ENCODE results near the gene LEO1.

Gene LEO1

GRCh38 chr15:51971375-51972133 lies at the start of gene LEO1:
Gene LEO1, minus strand, starts transcription at chr15:51971778. Its CDS starts 33 bp downstream, at chr15:51971745.
- peak; percentile 88 for DNase-seq

GRCh38 chr15:52021128-52021671 lies 49.6 kb upstream of the LEO1 start:
- DNase-seq, result peak; percentile 70

GRCh38 chr15:52020221-52021085 lies 48.9 kb upstream of the LEO1 start:
- DNase-seq, result no peak

- DNase-seq, result peak; percentile 83
These were observed 48.0 kb upstream of the LEO1 start for GRCh38 chr15:52019394-52020220.

- DNase-seq, result peak; percentile 90
These were observed 47.3 kb upstream of the LEO1 start, which contains the start of gene MAPK6 for GRCh38 chr15:52018693-52019393. Gene MAPK6, plus strand, starts transcription at chr15:52019219. Its CDS starts 27,242 bp downstream, at chr15:52046461.

GRCh38 chr15:52018244-52018643 lies 46.7 kb upstream of the LEO1 start:
- DNase-seq, result no peak

- DNase-seq, result no peak
These were observed 44.7 kb upstream of the LEO1 start for GRCh38 chr15:52016316-52016715.

- DNase-seq, result no peak
These were observed 43.0 kb upstream of the LEO1 start for GRCh38 chr15:52014616-52015015.

GRCh38 chr15:52013151-52013791 lies 41.7 kb upstream of the LEO1 start:
- DNase-seq, result no peak

- no peak for DNase-seq
These were observed 40.6 kb upstream of the LEO1 start for GRCh38 chr15:52012210-52012609.

GRCh38 chr15:52011711-52012144 lies 40.1 kb upstream of the LEO1 start:
- DNase-seq, result no peak

GRCh38 chr15:52010633-52011595 lies 39.3 kb upstream of the LEO1 start:
- DNase-seq, result no peak

- no peak for DNase-seq
These were observed 37.3 kb upstream of the LEO1 start for GRCh38 chr15:52008698-52009434.

GRCh38 chr15:52008359-52008697 lies 36.8 kb upstream of the LEO1 start:
- DNase-seq, result no peak

GRCh38 chr15:52006702-52007340 lies 35.2 kb upstream of the LEO1 start:
- no peak for DNase-seq

- DNase-seq, result no peak
These were observed 34.4 kb upstream of the LEO1 start for GRCh38 chr15:52005748-52006701.

- DNase-seq, result no peak
These were observed 33.2 kb upstream of the LEO1 start for GRCh38 chr15:52004806-52005205.

- DNase-seq, result no peak
These were observed 32.1 kb upstream of the LEO1 start for GRCh38 chr15:52003710-52004109.
